B cell (primary cell): Measurements from ENCODE around the gene TENM3. TPM values are rescaled to one million over a fixed set of nuclear protein-coding genes. Genes with fewer than 3 reads are reported as not detected.

Experiments
- ATAC-seq: fragments of 200-7000 bp; cut with Tn5 transposase; one replicate; pipeline ENCODE4 v1.10.0; 2021; ENCODE audit warnings: low read depth, mild to moderate bottlenecking, moderate number of reproducible peaks, moderate library complexity
- CTCF ChIA-PET: fragments of 350-600 bp; sonication (Branson Sonifier 250); formaldehyde crosslinking; loops from one replicate; lab custom pipeline; 2021; ENCODE audit warnings: antibody characterized with exemption, inconsistent platforms; lab: Charles Lee
- POLR2A ChIA-PET: fragments of 350-600 bp; sonication (Branson Sonifier 250); formaldehyde crosslinking; loops from one replicate; lab custom pipeline; 2021; ENCODE audit warnings: antibody characterized with exemption; lab: Charles Lee
- DNase-seq: peaks from one replicate; pipeline ENCODE4 v3.0.0; 2013
- H2AFZ ChIP-seq: 2 replicates; pipeline ENCODE4 v1.6.1; 2012; ENCODE audit warnings: mild to moderate bottlenecking, low read depth, low read length; ENCODE audit not compliant: insufficient read depth, poor library complexity, severe bottlenecking
- H3K27ac ChIP-seq, 2 donors: 1 replicate in 1 of 2; 2 replicates in 1 of 2; pipeline ENCODE4 v1.5.1; 2012 to 2013; ENCODE audit warnings: low read length in 2 of 2, mild to moderate bottlenecking in 2 of 2, moderate library complexity in 1 of 2
- H3K27me3 ChIP-seq, 4 experiments: fragments of 200-600 bp in 1 of 4; sonication (generic) in 1 of 4; replicated peaks in 1 of 4; 1 replicate in 2 of 4; 2 replicates in 2 of 4; pipeline versions ENCODE4 v1.6.1 to v1.7.0; 2013 to 2016; ENCODE audit warnings: low read length in 3 of 4, mild to moderate bottlenecking in 2 of 4, mixed read lengths in 1 of 4, moderate library complexity in 1 of 4; ENCODE audit not compliant: insufficient read depth in 4 of 4, control insufficient read depth in 3 of 4; ENCODE audit errors: control extremely low read depth in 1 of 4
- H3K36me3 ChIP-seq, 2 experiments: replicated peaks in 1 of 2; 1 replicate in 1 of 2; 2 replicates in 1 of 2; pipeline versions ENCODE4 v1.6.1 to v1.7.1; 2013; ENCODE audit warnings: low read length in 1 of 2; ENCODE audit not compliant: insufficient read depth in 2 of 2, control insufficient read depth in 1 of 2; ENCODE audit errors: control extremely low read depth in 1 of 2, extremely low read depth in 1 of 2
- H3K4me1 ChIP-seq, 2 donors: fragments of 200-600 bp in 1 of 2; sonication (generic) in 1 of 2; 1 replicate in 1 of 2; 2 replicates in 1 of 2; pipeline versions ENCODE4 v1.5.1 to v1.6.1; 2013 to 2017; ENCODE audit warnings: low read length in 2 of 2; ENCODE audit not compliant: control insufficient read depth in 2 of 2, insufficient read depth in 2 of 2
- H3K4me2 ChIP-seq: replicated peaks from 2 replicates; pipeline ENCODE3; 2012; ENCODE audit warnings: mild to moderate bottlenecking, low read depth, low read length; ENCODE audit not compliant: poor library complexity, severe bottlenecking
- H3K4me3 ChIP-seq, 5 experiments: fragments of 200-600 bp in 1 of 5; sonication (generic) in 1 of 5; 1 replicate in 3 of 5; 2 replicates in 2 of 5; pipeline versions ENCODE4 v1.5.1 to v1.7.0; 2011 to 2016; ENCODE audit warnings: low read length in 4 of 5, mild to moderate bottlenecking in 4 of 5, low read depth in 2 of 5, control low read depth in 1 of 5, moderate library complexity in 1 of 5; ENCODE audit not compliant: insufficient read depth in 1 of 5; ENCODE audit errors: control extremely low read depth in 1 of 5, extremely low read depth in 1 of 5
- H3K79me2 ChIP-seq: fragments of 200-600 bp; sonication (generic); one replicate; pipeline ENCODE4 v1.6.0; 2016; ENCODE audit warnings: low read length; ENCODE audit not compliant: control insufficient read depth, insufficient read depth
- H3K9ac ChIP-seq: fragments of 200-600 bp; sonication (generic); 2 replicates; pipeline ENCODE4 v1.6.1; 2017; ENCODE audit warnings: mild to moderate bottlenecking, low read length, moderate library complexity
- H3K9me3 ChIP-seq, 3 donors: one replicate each; pipeline versions ENCODE4 v1.6.1 to v1.7.1; 2013; ENCODE audit warnings: low read length in 2 of 3; ENCODE audit not compliant: control insufficient read depth in 2 of 3, insufficient read depth in 1 of 3; ENCODE audit errors: control extremely low read depth in 1 of 3
- H4K20me1 ChIP-seq: 2 replicates; pipeline ENCODE4 v1.6.0; 2012; ENCODE audit warnings: mild to moderate bottlenecking, low read length; ENCODE audit not compliant: insufficient read depth, control insufficient read depth, poor library complexity, severe bottlenecking
- H3K27ac Mint-ChIP-seq: one replicate; pipeline ENCODE4 v1.8.0; 2021; ENCODE audit warnings: mixed read lengths
- H3K27me3 Mint-ChIP-seq: one replicate; pipeline ENCODE4 v1.8.0; 2021; ENCODE audit warnings: mixed read lengths
- H3K4me1 Mint-ChIP-seq: one replicate; pipeline ENCODE4 v1.8.0; 2021; ENCODE audit warnings: mixed read lengths
- H3K4me3 Mint-ChIP-seq: one replicate; pipeline ENCODE4 v1.8.0; 2021; ENCODE audit warnings: mixed read lengths
- H3K9me3 Mint-ChIP-seq: one replicate; pipeline ENCODE4 v1.8.0; 2022; ENCODE audit warnings: mixed read lengths; ENCODE audit not compliant: insufficient read depth
- CTCF ChIP-seq: fragments of 200-600 bp; IDR thresholded peaks from one replicate; pipeline ENCODE4 v1.8.0; 2022; ENCODE audit warnings: antibody characterized with exemption, mild to moderate bottlenecking
- EZH2 ChIP-seq: IDR thresholded peaks from 2 replicates; pipeline ENCODE4 v1.6.1; 2012; ENCODE audit warnings: borderline replicate concordance, low read depth, mild to moderate bottlenecking, moderate library complexity, low read length; ENCODE audit not compliant: insufficient read depth, poor library complexity, severe bottlenecking
- WGBS: methylation state at CpG from one replicate; pipeline ENCODE4 v1.1.5; 2013; ENCODE audit warnings: missing lambda C conversion rate; ENCODE audit not compliant: insufficient coverage; 5-methylcytosine and 5-hydroxymethylcytosine counted together
- intact Hi-C: fragments of 100-400 bp; cut with micrococcal nuclease; formaldehyde crosslinking; loops from one replicate; pipeline ENCODE4 v1.10.0; 2022
- polyA plus RNA-seq: library from polyadenylated mRNA; depleted of rRNA; stranded (reverse); fragments of >200 nt; gene quantifications from 2 replicates; pipeline ENCODE4 v1.2.3, GENCODE V29; 2012
- total RNA-seq, 2 donors: library from RNA; stranded (reverse); fragments of 120-200 nt in 1 of 2; gene quantifications; 1 replicate in 1 of 2; 2 replicates in 1 of 2; pipeline versions ENCODE4 v1.2.3 to v1.2.4, GENCODE V29; 2013 to 2022

TENM3 gene
- total and polyA plus RNA-seq, 2 donors (not counting 1 experiment from before 2014, with no cell fraction given), result not detected

GRCh38 chr4:182328505-182328904 is 85.3 kb downstream of the TENM3 start:
- no peak for ATAC-seq
- Histone ChIP-seq H3K36me3 (no peaks in the 10 kb centered on the region), H3K27ac (no peak overlapping the region), H3K9ac (no peak overlapping the region), H3K9me3 (peaks cover 0 to 6% (median 0%) of the 10 kb centered on the region in 3 donors), H2AFZ (no peak overlapping the region), H4K20me1 (no peaks in the 10 kb centered on the region), H3K4me3 (no peak overlapping the region), H3K27me3 (no peaks in the 10 kb centered on the region), H3K4me1 (no peaks in the 10 kb centered on the region), H3K4me2 (no peak overlapping the region), H3K79me2 (no peaks in the 10 kb centered on the region)
- 60% methylated on average over 3 of the region's 7 CpGs for WGBS
- H3K9me3 Mint-ChIP-seq, result no peaks in the 10 kb centered on the region
- no peak overlapping the region for H3K27ac Mint-ChIP-seq
- H3K4me3 Mint-ChIP-seq, result no peak overlapping the region
- intact Hi-C loops, result no loop called here
- H3K27me3 Mint-ChIP-seq, result no peaks in the 10 kb centered on the region
- CTCF ChIA-PET, result no interaction called here
- DNase-seq, result no peak
- POLR2A ChIA-PET, result no interaction called here
- no peak for TF ChIP-seq EZH2
- no peak for TF ChIP-seq CTCF
- H3K4me1 Mint-ChIP-seq, result no peaks in the 10 kb centered on the region

DNA sequence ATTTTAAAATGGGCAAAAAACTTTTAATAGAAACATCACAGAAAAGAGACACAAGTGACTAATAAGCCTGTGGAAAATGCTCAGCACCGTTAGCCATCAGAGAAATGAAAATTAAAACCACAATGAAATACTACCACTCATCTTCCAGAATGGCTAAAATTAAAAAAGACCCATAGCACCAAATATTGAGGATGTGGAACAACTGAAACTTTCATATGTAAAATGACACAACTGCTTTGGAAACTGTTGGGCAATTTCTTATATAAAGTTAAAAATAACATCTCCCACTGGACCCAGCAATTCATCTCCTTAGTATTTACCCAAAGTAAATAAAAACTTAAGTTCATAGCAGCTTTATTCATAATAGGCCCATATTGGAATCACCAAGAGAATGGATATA is 94.2 kb downstream of the TENM3 start:
- H3K79me2 ChIP-seq, result no peaks in the 10 kb centered on the region
- H3K4me1 Mint-ChIP-seq, result no peaks in the 10 kb centered on the region
- ChIA-PET POLR2A (no interaction called here), CTCF (no interaction called here)
- DNase-seq, result no peak
- no peak overlapping the region for H2AFZ ChIP-seq
- no peak overlapping the region for H3K9ac ChIP-seq
- H4K20me1 ChIP-seq, result no peaks in the 10 kb centered on the region
- no peak overlapping the region for H3K4me3 ChIP-seq
- no peaks in the 10 kb centered on the region for H3K27me3 Mint-ChIP-seq
- no peak for ATAC-seq
- intact Hi-C loops, result no loop called here
- no peaks in the 10 kb centered on the region for H3K9me3 ChIP-seq
- TF ChIP-seq EZH2 (no peak), CTCF (no peak)
- no peak overlapping the region for H3K4me3 Mint-ChIP-seq
- H3K4me1 ChIP-seq, result no peaks in the 10 kb centered on the region
- H3K36me3 ChIP-seq, result no peaks in the 10 kb centered on the region
- no peak overlapping the region for H3K27ac ChIP-seq
- no peaks in the 10 kb centered on the region for H3K9me3 Mint-ChIP-seq
- no peaks in the 10 kb centered on the region for H3K27me3 ChIP-seq
- WGBS, result no CpG with 5 or more reads among the region's 1 CpG
- H3K27ac Mint-ChIP-seq, result no peak overlapping the region
- H3K4me2 ChIP-seq, result no peak overlapping the region
